Left ventricle myocardium inferior (tissue), 1 donor: Measurements from ENCODE around the gene EFCAB11. TPM values are rescaled to one million over a fixed set of nuclear protein-coding genes. Genes with fewer than 3 reads are reported as not detected.

Experiments
- DNase-seq: peaks from one replicate; pipeline ENCODE4 v3.0.0-alpha.2; 2020
- H3K27ac ChIP-seq: fragments of 200-600 bp; replicated peaks from 2 replicates; pipeline ENCODE4 v1.8.0; 2021
- H3K27me3 ChIP-seq: fragments of 200-600 bp; 2 replicates; pipeline ENCODE4 v1.8.0; 2021; ENCODE audit warnings: low read depth
- H3K36me3 ChIP-seq: fragments of 200-600 bp; 2 replicates; pipeline ENCODE4 v1.8.0; 2021
- H3K4me1 ChIP-seq: fragments of 200-600 bp; 2 replicates; pipeline ENCODE4 v1.8.0; 2021
- H3K4me3 ChIP-seq: fragments of 200-600 bp; 2 replicates; pipeline ENCODE4 v1.8.0; 2021; ENCODE audit warnings: mild to moderate bottlenecking, moderate library complexity
- H3K9me3 ChIP-seq: fragments of 200-600 bp; replicated peaks from 2 replicates; pipeline ENCODE4 v1.8.0; 2021
- CTCF ChIP-seq: fragments of 200-600 bp; IDR thresholded peaks from 2 replicates; pipeline ENCODE4 v1.8.0; 2021; ENCODE audit warnings: antibody characterized with exemption, mild to moderate bottlenecking, borderline replicate concordance
- intact Hi-C: fragments of 100-400 bp; cut with micrococcal nuclease; formaldehyde crosslinking; loops from one replicate; pipeline ENCODE4 v1.11.0; 2022
- total RNA-seq: library from RNA; stranded (reverse); fragmentation: NEBNext Ultra II Directional; extraction: Animal tissue kit (Norgen Biotek cat#: 25700); gene quantifications from one replicate; pipeline ENCODE4 v1.2.1, GENCODE V29; 2021
- donor health status: DM: no; HTN: yes; CAD: no; lungs with severe emphysema.

The EFCAB11 gene
- total RNA-seq, 1 donor from 2014 or later: 2.2 TPM

- intact Hi-C loops: loop anchor here (10.0 kb wide), 1 partner anchor 721 kb away; no protein-coding TSS in a partner anchor
- H3K27me3 ChIP-seq: no peaks in the 10 kb centered on the region
- no peaks in the 10 kb centered on the region for H3K4me1 ChIP-seq
- no peak overlapping the region for H3K27ac ChIP-seq
- no peaks in the 10 kb centered on the region for H3K9me3 ChIP-seq
- H3K4me3 ChIP-seq: no peak overlapping the region
- DNase-seq: no peak
- H3K36me3 ChIP-seq: no peaks in the 10 kb centered on the region
- no peak for TF ChIP-seq CTCF
Observed at GRCh38 chr14:89765346-89765745, 189.2 kb downstream of the EFCAB11 start.

GRCh38 chr14:89760086-89760485, 194.4 kb downstream of the EFCAB11 start:
- no peak for TF ChIP-seq CTCF

GRCh38 chr14:89757313-89757939, 197.1 kb downstream of the EFCAB11 start:
- Histone ChIP-seq H3K4me1 (no peaks in the 10 kb centered on the region), H3K9me3 (no peaks in the 10 kb centered on the region), H3K27me3 (no peaks in the 10 kb centered on the region), H3K4me3 (no peak overlapping the region), H3K27ac (no peak overlapping the region), H3K36me3 (no peaks in the 10 kb centered on the region)
- DNase-seq: no peak
- no peak for TF ChIP-seq CTCF
- intact Hi-C loops: no loop called here

More at GRCh38 chr14:89760086-89760485, 194.4 kb downstream of the EFCAB11 start:
- intact Hi-C loops: loop anchor here (10.0 kb wide), 1 partner anchor 715 kb away; no protein-coding TSS in a partner anchor
- DNase-seq: no peak
- Histone ChIP-seq H3K27me3 (no peaks in the 10 kb centered on the region), H3K27ac (no peak overlapping the region), H3K4me3 (no peak overlapping the region), H3K36me3 (no peaks in the 10 kb centered on the region), H3K9me3 (no peaks in the 10 kb centered on the region), H3K4me1 (no peaks in the 10 kb centered on the region)

- TF ChIP-seq CTCF: no peak
- Histone ChIP-seq H3K4me3 (no peak overlapping the region), H3K9me3 (no peaks in the 10 kb centered on the region), H3K27me3 (no peaks in the 10 kb centered on the region), H3K36me3 (no peaks in the 10 kb centered on the region), H3K4me1 (no peaks in the 10 kb centered on the region), H3K27ac (no peak overlapping the region)
- intact Hi-C loops: no loop called here
- peak; percentile 78 for DNase-seq
Observed at GRCh38 chr14:89755816-89756215, 198.7 kb downstream of the EFCAB11 start.

GRCh38 chr14:89753828-89754412, 200.6 kb downstream of the EFCAB11 start:
- Histone ChIP-seq H3K9me3 (no peaks in the 10 kb centered on the region), H3K4me1 (peaks cover 8% of the 10 kb centered on the region), H3K27ac (no peak overlapping the region), H3K4me3 (no peak overlapping the region), H3K36me3 (no peaks in the 10 kb centered on the region), H3K27me3 (no peaks in the 10 kb centered on the region)
- no peak for DNase-seq
- intact Hi-C loops: no loop called here
- no peak for TF ChIP-seq CTCF
